GM18505 (cell line): ENCODE measurements around the gene SMG5.

Source experiments
- ATAC-seq: cut with Tn5 transposase; IDR thresholded peaks from one replicate; pipeline ENCODE4 v1.9.1; 2021; ENCODE audit not compliant: unreplicated experiment
- POLR2A ChIP-seq: IDR thresholded peaks from 4 replicates; pipeline ENCODE4 v1.6.1; 2011; ENCODE audit warnings: borderline replicate concordance; ENCODE audit not compliant: insufficient read depth, insufficient read length; ENCODE audit errors: extremely low read depth

Gene SMG5

DNA sequence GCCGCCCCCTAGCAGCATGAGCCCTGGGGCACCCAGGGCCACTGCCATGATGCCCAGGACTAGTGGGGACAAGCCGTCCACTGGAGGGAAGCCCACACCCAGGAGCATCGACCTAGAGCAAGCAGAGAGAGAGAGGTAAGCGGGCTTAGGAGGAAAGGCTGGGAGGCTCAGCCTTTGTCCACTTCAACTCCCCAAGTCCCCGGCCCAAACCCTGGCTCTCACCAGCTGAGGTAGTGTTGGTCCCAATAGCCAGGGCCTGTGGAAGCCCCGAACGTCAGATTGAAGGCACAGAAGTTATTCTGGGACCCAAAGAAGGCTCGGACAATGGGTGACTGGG lies 10.4 kb upstream of the SMG5 start:
- ATAC-seq = no peak
- TF ChIP-seq POLR2A = no peak

DNA sequence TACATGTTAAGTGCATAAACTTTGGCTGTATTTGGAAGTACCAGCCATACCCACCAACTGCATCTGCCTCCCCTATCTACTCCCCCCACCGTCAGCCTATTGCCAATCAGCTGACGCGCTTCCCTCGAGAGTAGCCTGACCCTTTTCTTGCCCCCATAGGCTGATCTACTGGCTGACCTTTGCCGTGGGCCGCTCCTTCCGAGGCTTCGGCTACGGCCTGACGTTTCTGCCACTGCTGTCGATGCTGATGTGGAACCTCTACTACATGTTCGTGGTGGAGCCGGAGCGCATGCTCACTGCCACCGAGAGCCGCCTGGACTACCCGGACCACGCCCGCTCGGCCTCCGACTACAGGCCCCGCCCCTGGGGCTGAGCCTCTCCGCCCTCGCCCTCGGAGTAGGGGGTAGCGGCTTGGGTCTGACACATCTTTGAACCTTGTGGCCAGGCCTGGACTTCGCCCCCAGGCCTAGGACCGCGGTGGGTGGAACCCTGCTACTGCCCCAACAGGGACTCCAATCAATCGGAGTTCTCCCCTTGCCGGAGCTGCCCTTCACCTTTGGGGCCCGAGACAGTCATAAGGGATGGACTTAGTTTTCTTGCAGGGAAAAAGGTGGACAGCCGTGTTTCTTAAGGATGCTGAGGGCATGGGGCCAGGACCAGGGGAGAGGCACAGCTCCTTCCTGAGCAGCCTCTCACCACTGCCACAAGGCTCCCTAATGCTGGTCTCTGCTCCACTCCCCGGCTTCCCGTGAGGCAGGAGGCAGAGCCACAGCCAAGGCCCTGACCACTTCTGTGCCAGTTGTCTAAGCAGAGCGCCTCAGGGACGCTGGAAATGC lies 8.8 kb upstream of the SMG5 start:
- no peak for ATAC-seq
- no peak for TF ChIP-seq POLR2A

DNA sequence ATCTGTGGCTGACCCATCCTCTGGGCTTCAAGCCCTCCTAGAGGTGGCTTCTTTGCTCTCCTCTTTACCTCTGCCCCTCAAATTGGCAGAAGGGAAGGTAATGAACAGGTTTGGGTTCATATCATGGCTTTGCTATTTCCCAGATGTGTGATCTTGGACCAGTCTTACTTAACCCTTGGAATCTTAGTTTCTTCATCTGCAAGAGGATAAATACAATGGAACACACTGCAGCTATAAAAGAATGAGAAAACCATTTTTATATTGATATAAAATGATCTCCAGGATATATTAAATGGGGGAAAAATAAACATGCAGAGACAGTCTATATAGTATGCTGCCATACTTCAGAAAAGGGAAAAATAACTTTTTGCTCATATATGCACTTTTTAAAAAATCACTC lies 7.2 kb upstream of the SMG5 start:
- no peak for ATAC-seq
- TF ChIP-seq POLR2A = no peak

DNA sequence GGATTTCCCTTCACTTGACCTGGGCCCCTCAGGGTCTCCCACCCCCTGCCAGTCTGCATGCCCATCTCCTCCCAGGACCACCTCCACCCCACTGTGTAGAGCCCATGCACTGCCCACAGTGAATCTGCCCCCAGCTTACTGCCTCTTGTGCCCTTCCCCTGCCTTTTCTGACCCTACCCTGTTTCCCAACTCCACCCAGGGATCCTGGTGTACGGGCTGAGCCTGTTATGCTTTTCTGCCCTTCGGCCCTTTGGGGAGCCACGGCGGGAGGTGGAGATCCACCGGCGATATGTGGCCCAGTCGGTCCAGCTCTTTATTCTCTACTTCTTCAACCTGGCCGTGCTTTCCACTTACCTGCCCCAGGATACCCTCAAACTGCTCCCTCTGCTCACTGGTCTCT lies 3.4 kb upstream of the SMG5 start:
- no peak for TF ChIP-seq POLR2A
- no peak for ATAC-seq

DNA sequence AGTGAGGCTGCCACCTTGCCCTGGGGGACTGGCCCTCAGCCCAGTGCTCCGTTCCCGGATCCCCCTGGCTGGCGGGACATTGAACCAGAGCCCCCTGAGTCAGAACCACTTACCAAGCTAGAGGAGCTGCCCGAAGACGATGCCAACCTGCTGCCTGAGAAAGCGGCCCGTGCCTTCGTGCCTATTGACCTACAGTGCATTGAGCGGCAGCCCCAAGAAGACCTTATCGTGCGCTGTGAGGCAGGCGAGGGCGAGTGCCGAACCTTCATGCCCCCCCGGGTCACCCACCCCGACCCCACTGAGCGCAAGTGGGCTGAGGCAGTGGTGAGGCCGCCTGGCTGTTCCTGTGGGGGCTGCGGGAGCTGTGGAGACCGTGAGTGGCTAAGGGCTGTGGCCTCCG lies 2.8 kb upstream of the SMG5 start:
- TF ChIP-seq POLR2A = no peak
- no peak for ATAC-seq

DNA sequence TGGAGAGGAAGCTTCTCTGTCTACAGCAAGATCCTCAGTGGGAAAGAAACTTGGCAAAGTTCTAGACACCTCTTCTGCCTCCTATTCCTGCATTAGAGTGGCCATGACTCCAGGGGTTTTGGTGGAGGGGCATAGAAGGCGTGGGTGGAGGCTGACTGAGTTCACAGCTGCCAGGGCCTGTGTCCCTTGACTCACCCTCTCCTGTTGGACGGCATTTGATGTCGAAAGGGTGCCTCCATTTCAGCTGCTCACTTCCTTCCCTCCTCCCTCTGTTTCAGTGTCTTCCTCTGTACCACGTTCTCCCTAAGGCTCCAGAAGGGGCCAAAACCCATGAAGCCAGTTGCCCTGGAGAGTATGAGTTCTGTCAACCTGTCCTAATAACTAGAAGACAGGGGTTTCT lies 2.1 kb upstream of the SMG5 start:
- TF ChIP-seq POLR2A = no peak
- ATAC-seq = no peak

DNA sequence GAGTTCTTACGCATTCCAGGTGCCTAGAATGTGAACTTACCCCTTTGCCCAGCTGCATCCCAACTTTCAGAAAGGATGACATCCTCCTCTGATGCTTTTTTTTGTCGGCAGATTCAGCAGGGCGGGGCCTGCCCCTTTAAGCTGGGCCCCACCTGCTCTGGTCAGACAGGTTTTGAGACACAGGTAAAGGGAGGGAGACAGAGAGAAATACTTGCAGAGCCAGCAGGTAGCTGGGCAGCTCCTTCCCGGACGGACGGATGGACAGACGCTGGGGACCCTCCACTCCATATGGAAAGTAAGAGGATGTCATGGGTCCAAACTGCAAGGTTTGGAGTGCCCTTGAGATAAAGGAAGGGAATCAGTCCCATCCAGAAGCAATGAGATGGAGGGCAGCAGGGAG lies 1.5 kb upstream of the SMG5 start, which contains the start of gene TMEM79:
TMEM79 (plus strand) TSS at position 214 of the 400 bp plus-strand sequence. CDS start 902 bp downstream, outside the sequence.
- ATAC-seq = no peak
- TF ChIP-seq POLR2A = no peak

DNA sequence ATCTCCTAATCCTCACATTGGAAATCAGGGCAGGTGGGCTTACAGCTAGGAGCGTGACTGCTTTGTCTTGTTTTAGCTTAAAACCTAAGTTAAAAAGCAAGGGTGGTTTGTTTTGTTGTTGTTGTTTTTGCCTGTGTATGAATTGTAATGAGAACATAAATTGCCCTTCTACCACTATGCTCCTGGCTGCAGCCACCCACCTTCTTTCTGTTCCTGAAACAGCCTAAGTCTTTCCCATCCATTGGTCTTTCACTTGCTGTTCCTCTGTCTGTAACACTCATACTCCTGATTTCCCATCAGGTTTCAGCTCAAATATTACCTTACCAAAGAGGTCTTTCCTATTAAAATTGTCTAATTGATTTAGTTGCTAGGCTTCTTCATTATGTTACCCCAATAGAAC lies 896 bp upstream of the SMG5 start:
- no peak for ATAC-seq
- TF ChIP-seq POLR2A = no peak

DNA sequence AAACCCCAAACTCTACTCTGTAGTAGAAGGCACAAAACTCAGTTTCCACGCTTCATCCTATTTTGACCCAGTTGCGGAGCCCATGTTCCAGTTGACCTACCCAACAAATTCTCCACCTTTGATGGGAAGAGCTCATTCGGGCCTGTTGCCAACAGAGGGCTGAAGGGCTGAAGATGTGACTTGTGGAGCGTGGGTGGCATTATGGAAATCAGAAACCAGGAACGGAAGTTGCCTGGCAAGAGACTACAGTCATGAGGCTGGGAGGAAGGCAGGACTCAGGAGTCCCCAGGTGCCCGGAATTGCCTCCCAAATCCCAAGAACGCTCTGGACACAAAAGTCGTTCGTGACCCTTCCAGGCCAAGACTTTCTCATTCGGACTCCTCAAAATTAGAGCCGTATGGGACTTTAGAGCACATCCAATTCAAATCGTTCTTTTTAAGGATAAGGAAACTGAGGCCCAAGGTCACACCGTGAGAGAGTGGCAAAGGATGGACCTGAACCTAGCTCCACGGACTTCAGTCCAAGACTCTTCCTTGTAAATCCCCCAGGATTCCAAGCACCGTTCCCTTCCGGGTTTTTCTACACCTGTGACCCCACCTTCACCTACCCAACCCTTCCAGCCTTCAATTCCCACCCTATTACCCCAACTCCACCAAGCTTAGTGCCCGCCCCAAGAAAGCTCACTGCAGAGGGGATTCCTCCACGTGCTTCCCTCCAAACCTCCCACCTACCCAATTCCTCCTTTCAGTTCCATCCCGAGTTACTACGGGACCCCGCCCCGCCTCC lies 739 bp downstream of the SMG5 start:
- no peak for ATAC-seq
- peak; percentile 57 for TF ChIP-seq POLR2A

DNA sequence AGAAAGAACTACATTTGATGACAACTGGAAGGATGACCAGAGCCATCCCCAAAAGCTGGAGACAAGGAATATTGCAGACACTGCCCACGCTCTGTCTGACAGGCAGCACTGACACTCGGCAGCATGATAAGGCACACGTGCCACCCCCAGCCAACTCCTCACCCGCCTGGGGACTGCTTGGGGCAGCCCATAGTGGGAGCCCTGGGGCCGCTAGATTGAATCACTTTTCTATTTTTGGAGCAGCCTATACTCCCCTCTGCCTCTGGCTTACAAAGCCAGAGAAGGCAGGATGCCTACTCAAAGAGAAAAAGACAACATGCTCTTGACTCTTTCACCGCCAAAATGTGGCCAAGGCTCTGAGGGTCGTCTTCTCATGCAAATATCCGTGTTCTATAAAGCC lies 1.3 kb downstream of the SMG5 start:
- ATAC-seq = no peak
- TF ChIP-seq POLR2A = no peak

DNA sequence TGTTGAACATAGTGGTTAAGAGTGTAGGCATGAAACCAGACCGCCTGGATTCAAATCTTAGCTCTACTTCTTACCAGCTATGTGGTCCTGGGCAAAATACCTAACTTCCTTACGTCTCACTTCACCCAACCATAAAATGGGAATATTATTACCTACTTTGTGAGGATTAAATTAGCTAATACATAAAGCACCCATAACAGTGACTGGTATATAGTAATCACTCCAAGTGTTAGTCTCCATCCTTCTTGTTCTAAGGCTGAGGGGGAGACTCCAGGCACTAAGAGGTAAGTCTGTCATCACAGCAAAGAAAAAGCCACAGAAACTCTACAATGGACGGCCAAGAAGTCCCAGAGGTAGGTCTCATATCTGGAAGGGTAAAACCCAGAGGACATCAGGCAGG lies 2.8 kb downstream of the SMG5 start:
- ATAC-seq = no peak
- no peak for TF ChIP-seq POLR2A

DNA sequence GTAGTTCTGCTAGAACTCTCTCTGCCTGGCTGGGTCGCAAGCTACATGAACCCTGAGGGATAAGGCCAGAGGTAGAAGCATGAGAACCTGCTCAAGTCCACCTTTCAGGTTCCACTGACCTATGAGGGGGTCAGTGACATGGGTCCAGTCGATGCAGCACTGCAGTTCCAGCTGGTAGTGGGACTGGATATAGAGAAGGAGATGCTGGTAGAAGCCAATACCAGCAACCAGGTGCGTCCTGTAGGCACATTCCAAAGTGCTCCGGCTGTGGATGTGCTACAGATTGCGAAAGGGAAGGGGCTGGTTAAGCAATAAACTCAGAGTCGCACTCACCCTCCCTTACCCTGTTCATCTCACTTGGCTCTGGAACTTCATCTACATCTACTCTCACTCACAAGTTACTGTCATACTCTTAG lies 5.7 kb downstream of the SMG5 start:
- no peak for TF ChIP-seq POLR2A
- ATAC-seq = no peak

DNA sequence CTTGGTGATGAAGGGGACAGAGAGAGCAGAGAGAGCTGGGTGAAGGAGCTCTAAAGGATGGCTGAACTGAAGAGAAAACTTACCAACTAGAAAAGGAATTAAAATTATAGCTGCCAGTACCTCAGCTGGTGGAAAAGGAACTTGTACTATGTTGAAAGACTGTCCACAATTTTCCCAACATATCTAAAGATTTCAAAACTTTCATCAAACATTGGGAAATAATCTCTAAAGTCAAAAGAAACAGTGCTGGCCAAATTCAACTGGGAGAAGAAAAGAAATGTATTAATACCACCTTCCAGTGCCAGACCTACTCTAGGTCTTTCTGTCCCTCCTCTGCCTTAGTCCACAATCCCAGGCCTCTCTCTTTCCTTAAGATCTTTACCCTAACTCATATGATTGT lies 6.1 kb downstream of the SMG5 start:
- no peak for TF ChIP-seq POLR2A
- ATAC-seq = no peak

DNA sequence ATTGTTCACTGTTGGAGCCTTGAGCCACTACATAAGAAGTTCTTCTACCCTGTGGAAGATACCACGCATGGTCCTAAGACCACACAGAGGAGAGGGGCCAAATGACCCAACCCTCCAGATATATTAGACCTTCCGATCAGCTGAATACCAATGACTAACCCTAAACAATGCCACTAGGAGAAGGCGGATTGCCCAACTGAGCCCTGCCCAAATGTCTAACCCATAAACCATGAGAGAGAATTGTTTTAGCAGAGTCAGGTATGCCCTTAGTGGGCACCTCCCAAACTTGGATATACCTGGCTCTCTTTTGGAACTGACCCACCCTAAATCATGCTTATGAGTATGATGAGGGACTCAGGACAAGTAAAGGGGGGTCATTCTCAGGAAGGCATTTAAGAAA lies 12.3 kb downstream of the SMG5 start:
- TF ChIP-seq POLR2A = no peak
- no peak for ATAC-seq
